Measurements from ENCODE around the gene SLC2A4RG. TPM values are rescaled to one million over a fixed set of nuclear protein-coding genes. Genes with fewer than 3 reads are reported as not detected.
A peak's percentile ranks its signal among the peaks of the same experiment; 100 is the strongest.

The SLC2A4RG gene
- polyA plus RNA-seq, 1 of the 3 experiments (the other 2 are of a cell fraction): 90.9 TPM

- CTCF ChIA-PET: no interaction called here
- H3K9me3 ChIP-seq: no peaks in the 10 kb centered on the region
- H3K9ac ChIP-seq: no peak overlapping the region
- peaks cover 19 to 22% of the 10 kb centered on the region in 2 experiments; a peak in 3 of 4 replicates for H3K4me1 ChIP-seq (ENCODE audit: control insufficient read depth in 1 of 2, insufficient read depth in 2 of 2, low read depth in 1 of 2, low read length in 1 of 2)
- WGBS (ENCODE audit: low lambda C conversion rate): no CpG with 5 or more reads among the region's 6 CpGs
- no peaks in the 10 kb centered on the region for H3K9me2 ChIP-seq
- no peaks in the 10 kb centered on the region for H3K27me3 ChIP-seq (ENCODE audit: insufficient read depth)
- no peaks in the 10 kb centered on the region for H4K20me1 ChIP-seq (ENCODE audit: insufficient read depth)
- H3K4me3 ChIP-seq (ENCODE audit: low read depth in 2 of 2, low read length in 1 of 2): no peak overlapping the region
- peak overlapping the region in 1 of 2 experiments; percentile 47; a peak in 1 of 4 replicates for H3K27ac ChIP-seq (ENCODE audit: low read depth in 2 of 2, low read length in 1 of 2)
- no peaks in the 10 kb centered on the region for H3K79me2 ChIP-seq (ENCODE audit: insufficient read depth)
- no peaks in the 10 kb centered on the region for H3F3A ChIP-seq (replicated peaks; ENCODE audit: insufficient read depth)
- H3K4me2 ChIP-seq: no peak overlapping the region
- POLR2A ChIA-PET: interaction anchor here (1.6 to 3.4 kb wide), 2 partner anchors 12 to 283 kb away, joined by 3 to 22 read pairs; partner anchors contain the start of genes ARFRP1, SAMD10 and ZGPAT
- H3K36me3 ChIP-seq (replicated peaks in 1 of 2; ENCODE audit: control insufficient read depth in 1 of 2, insufficient read depth in 2 of 2, low read length in 1 of 2): peaks cover 0 to 9% of the 10 kb centered on the region in 2 experiments
- no peak for DNase-seq
- no peak overlapping the region for H2AFZ ChIP-seq (ENCODE audit: low read depth)
- TF ChIP-seq REST (IDR thresholded peaks at IDR 0.05; ENCODE audit: low read depth, low read length) (0 out of 2 replicates have a peak, but pooled peaks have one; percentile 42), CHD2 (IDR thresholded peaks at IDR 0.05; ENCODE audit: low read length, partially characterized antibody) (no peak)
Observed at GRCh38 chr20:63696306-63696627, 43.3 kb upstream of the SLC2A4RG start.

DNA sequence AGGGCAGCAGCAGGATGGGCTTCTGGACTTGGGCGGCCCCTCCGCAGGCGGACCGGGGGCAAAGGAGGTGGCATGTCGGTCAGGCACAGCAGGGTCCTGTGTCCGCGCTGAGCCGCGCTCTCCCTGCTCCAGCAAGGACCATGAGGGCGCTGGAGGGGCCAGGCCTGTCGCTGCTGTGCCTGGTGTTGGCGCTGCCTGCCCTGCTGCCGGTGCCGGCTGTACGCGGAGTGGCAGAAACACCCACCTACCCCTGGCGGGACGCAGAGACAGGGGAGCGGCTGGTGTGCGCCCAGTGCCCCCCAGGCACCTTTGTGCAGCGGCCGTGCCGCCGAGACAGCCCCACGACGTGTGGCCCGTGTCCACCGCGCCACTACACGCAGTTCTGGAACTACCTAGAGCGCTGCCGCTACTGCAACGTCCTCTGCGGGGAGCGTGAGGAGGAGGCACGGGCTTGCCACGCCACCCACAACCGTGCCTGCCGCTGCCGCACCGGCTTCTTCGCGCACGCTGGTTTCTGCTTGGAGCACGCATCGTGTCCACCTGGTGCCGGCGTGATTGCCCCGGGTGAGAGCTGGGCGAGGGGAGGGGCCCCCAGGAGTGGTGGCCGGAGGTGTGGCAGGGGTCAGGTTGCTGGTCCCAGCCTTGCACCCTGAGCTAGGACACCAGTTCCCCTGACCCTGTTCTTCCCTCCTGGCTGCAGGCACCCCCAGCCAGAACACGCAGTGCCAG, 42.8 kb upstream of the SLC2A4RG start, which contains the start of gene TNFRSF6B:
TNFRSF6B (plus strand) TSS at position 25 of the 729 bp plus-strand sequence; CDS start at position 141, 116 bp downstream.
- peak; percentile 77 for DNase-seq
- H3K9ac ChIP-seq: no peak within 1 kb of the TSS
- peak within 1 kb of the TSS in 1 of 2 experiments; percentile 25; a peak in 1 of 4 replicates for H3K4me3 ChIP-seq (ENCODE audit: low read depth in 2 of 2, low read length in 1 of 2)
- no peak within 1 kb of the TSS for H3K4me2 ChIP-seq
- H3K4me1 ChIP-seq (ENCODE audit: control insufficient read depth in 1 of 2, insufficient read depth in 2 of 2, low read depth in 1 of 2, low read length in 1 of 2): peaks cover 22 to 24% of the 10 kb centered on the region in 2 experiments; a peak in 3 of 4 replicates
- TF ChIP-seq SIN3A (IDR thresholded peaks at IDR 0.05; ENCODE audit: borderline replicate concordance, low read depth, low read length) (peak; percentile 5; the same call in 1 of the 2 replicates), FOXJ3 (CRISPR knock-in tag; IDR thresholded peaks at IDR 0.05) (no peak), TCF12 (IDR thresholded peaks at IDR 0.05) (no peak), ZBTB33 (IDR thresholded peaks at IDR 0.05; ENCODE audit: borderline replicate concordance, low read depth) (peak; percentile 19; the same call in 1 of the 2 replicates), USF2 (IDR thresholded peaks at IDR 0.05; ENCODE audit: borderline replicate concordance, low read depth, low read length) (no peak), POLR2AphosphoS5 (IDR thresholded peaks at IDR 0.05; ENCODE audit: low read depth, low read length) (no peak), PBX3 (IDR thresholded peaks at IDR 0.05) (peak; percentile 21)
- TF ChIP-seq, protein P1, sequence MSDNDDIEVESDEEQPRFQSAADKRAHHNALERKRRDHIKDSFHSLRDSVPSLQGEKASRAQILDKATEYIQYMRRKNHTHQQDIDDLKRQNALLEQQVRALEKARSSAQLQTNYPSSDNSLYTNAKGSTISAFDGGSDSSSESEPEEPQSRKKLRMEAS (IDR thresholded peaks at IDR 0.05; ENCODE audit: low read depth): no peak
- no peaks in the 10 kb centered on the region for H3K9me2 ChIP-seq
- no peaks in the 10 kb centered on the region for H4K20me1 ChIP-seq (ENCODE audit: insufficient read depth)
- H3K27me3 ChIP-seq (ENCODE audit: insufficient read depth): no peaks in the 10 kb centered on the region
- ChIA-PET CTCF (interaction anchor here (0.9 to 1.3 kb wide), 4 partner anchors 10 to 277 kb away, joined by 3 to 6 read pairs (median 3); no protein-coding TSS in a partner anchor), POLR2A (interaction anchor here (0.7 to 3.4 kb wide), 6 partner anchors 11 to 283 kb away, joined by 3 to 22 read pairs (median 3); partner anchors contain the start of genes ARFRP1, RTEL1, SAMD10 and STMN3)
- no peak within 1 kb of the TSS for H2AFZ ChIP-seq (ENCODE audit: low read depth)
- no peaks in the 10 kb centered on the region for H3F3A ChIP-seq (replicated peaks; ENCODE audit: insufficient read depth)
- H3K79me2 ChIP-seq (ENCODE audit: insufficient read depth): no peaks in the 10 kb centered on the region
- H3K27ac ChIP-seq (ENCODE audit: low read depth in 2 of 2, low read length in 1 of 2): peak within 1 kb of the TSS in 1 of 2 experiments; percentile 47; a peak in 1 of 4 replicates
- 46% methylated on average over 32 of the region's 52 CpGs for WGBS (ENCODE audit: low lambda C conversion rate)
- H3K9me3 ChIP-seq: no peaks in the 10 kb centered on the region
- H3K36me3 ChIP-seq (replicated peaks in 1 of 2; ENCODE audit: control insufficient read depth in 1 of 2, insufficient read depth in 2 of 2, low read length in 1 of 2): peaks cover 0 to 9% of the 10 kb centered on the region in 2 experiments

All from SK-N-SH (cell line).